ENCODE results near the gene OLFML2B.

- no peak for TF ChIP-seq CTCF (IDR thresholded peaks at IDR 0.05)
- peak; percentile 30; the same call in 1 of the 2 replicates for TF ChIP-seq JUND (IDR thresholded peaks at IDR 0.05)
- TF ChIP-seq CHD2 (IDR thresholded peaks at IDR 0.05; ENCODE audit: low read length, partially characterized antibody): no peak
- TF ChIP-seq RFX5 (IDR thresholded peaks at IDR 0.05; ENCODE audit: low read length): no peak
- TF ChIP-seq TCF12 (IDR thresholded peaks at IDR 0.05): 0 out of 2 replicates have a peak, but pooled peaks have one; percentile 40
- no peak for TF ChIP-seq TAF1 (IDR thresholded peaks at IDR 0.05; ENCODE audit: borderline replicate concordance, low read depth, low read length)
- TF ChIP-seq RCOR1 (IDR thresholded peaks at IDR 0.05; ENCODE audit: low read length): no peak
Observed at GRCh38 chr1:162003061-162003829, 20.4 kb downstream of the OLFML2B start.

Data from SK-N-SH (cell line).